GM18505 (cell line): ENCODE data around the gene ISLR2.

Experiments
- ATAC-seq: cut with Tn5 transposase; IDR thresholded peaks from one replicate; pipeline ENCODE4 v1.9.1; 2021; ENCODE audit not compliant: unreplicated experiment
- POLR2A ChIP-seq: IDR thresholded peaks from 4 replicates; pipeline ENCODE4 v1.6.1; 2011; ENCODE audit warnings: borderline replicate concordance; ENCODE audit not compliant: insufficient read depth, insufficient read length; ENCODE audit errors: extremely low read depth

Gene ISLR2

DNA sequence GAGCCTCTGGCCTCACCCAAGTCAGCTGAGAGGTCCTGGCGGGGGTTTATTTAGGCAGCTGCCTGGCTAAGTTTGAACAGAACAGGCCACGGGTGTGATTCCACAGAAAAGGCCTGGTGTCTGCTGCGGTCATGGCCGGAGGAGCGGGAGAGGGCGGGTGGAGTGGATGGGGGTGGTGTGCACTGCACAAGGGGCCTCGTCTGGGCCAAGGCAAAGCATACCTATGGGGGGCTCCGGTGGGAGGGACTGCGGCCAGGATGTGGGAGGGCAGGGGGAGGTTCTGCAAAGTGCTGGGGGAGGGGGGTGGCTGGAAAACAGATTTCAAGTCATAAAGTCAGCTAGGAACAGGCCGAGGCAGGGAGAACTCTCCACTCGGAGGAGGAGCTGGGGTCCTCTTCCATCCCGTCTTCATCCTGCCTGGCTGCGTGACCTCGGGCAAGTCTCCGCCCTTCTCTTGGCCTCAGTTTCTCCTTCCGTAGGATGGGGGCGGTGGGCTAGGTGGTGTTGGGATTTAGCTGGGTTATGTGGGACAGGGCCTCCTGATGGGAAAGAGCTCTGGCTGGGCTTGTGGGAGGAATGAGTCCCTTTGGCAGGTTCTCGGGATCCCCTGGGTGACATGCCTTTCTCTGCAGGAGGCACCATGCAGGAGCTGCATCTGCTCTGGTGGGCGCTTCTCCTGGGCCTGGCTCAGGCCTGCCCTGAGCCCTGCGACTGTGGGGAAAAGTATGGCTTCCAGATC, 44.0 kb downstream of the ISLR2 start:
- TF ChIP-seq POLR2A = no peak
- no peak for ATAC-seq

DNA sequence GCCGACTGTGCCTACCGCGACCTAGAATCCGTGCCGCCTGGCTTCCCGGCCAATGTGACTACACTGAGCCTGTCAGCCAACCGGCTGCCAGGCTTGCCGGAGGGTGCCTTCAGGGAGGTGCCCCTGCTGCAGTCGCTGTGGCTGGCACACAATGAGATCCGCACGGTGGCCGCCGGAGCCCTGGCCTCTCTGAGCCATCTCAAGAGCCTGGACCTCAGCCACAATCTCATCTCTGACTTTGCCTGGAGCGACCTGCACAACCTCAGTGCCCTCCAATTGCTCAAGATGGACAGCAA, 44.5 kb downstream of the ISLR2 start:
- ATAC-seq = no peak

DNA sequence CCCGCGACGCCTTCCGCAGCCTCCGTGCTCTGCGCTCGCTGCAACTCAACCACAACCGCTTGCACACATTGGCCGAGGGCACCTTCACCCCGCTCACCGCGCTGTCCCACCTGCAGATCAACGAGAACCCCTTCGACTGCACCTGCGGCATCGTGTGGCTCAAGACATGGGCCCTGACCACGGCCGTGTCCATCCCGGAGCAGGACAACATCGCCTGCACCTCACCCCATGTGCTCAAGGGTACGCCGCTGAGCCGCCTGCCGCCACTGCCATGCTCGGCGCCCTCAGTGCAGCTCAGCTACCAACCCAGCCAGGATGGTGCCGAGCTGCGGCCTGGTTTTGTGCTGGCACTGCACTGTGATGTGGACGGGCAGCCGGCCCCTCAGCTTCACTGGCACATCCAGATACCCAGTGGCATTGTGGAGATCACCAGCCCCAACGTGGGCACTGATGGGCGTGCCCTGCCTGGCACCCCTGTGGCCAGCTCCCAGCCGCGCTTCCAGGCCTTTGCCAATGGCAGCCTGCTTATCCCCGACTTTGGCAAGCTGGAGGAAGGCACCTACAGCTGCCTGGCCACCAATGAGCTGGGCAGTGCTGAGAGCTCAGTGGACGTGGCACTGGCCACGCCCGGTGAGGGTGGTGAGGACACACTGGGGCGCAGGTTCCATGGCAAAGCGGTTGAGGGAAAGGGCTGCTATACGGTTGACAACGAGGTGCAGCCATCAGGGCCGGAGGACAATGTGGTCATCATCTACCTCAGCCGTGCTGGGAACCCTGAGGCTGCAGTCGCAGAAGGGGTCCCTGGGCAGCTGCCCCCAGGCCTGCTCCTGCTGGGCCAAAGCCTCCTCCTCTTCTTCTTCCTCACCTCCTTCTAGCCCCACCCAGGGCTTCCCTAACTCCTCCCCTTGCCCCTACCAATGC, 45.1 kb downstream of the ISLR2 start:
- no peak for TF ChIP-seq POLR2A
- ATAC-seq = no peak

More for the DNA sequence above, 44.5 kb downstream of the ISLR2 start:
- TF ChIP-seq POLR2A = no peak

DNA sequence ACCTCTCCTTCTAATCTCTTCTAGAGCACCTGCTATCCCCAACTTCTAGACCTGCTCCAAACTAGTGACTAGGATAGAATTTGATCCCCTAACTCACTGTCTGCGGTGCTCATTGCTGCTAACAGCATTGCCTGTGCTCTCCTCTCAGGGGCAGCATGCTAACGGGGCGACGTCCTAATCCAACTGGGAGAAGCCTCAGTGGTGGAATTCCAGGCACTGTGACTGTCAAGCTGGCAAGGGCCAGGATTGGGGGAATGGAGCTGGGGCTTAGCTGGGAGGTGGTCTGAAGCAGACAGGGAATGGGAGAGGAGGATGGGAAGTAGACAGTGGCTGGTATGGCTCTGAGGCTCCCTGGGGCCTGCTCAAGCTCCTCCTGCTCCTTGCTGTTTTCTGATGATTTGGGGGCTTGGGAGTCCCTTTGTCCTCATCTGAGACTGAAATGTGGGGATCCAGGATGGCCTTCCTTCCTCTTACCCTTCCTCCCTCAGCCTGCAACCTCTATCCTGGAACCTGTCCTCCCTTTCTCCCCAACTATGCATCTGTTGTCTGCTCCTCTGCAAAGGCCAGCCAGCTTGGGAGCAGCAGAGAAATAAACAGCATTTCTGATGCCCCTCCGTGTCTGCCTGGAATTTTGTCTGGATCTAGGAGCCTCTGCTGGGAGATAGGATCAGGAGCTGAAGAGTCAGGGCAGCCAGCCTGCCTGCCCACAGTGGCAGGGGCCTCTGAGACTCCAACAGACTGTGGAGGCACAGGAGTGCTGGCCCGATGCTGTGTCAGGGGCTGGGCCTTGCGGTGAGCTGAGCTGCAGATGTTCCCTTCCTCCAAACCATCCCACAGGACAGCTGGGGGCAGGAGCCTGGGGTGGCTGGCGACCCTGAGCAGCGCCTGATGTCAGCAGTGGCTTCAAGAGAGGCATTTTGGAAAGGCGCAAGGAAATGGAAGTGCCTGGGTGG, 46.2 kb downstream of the ISLR2 start:
- ATAC-seq = no peak
- TF ChIP-seq POLR2A = no peak

DNA sequence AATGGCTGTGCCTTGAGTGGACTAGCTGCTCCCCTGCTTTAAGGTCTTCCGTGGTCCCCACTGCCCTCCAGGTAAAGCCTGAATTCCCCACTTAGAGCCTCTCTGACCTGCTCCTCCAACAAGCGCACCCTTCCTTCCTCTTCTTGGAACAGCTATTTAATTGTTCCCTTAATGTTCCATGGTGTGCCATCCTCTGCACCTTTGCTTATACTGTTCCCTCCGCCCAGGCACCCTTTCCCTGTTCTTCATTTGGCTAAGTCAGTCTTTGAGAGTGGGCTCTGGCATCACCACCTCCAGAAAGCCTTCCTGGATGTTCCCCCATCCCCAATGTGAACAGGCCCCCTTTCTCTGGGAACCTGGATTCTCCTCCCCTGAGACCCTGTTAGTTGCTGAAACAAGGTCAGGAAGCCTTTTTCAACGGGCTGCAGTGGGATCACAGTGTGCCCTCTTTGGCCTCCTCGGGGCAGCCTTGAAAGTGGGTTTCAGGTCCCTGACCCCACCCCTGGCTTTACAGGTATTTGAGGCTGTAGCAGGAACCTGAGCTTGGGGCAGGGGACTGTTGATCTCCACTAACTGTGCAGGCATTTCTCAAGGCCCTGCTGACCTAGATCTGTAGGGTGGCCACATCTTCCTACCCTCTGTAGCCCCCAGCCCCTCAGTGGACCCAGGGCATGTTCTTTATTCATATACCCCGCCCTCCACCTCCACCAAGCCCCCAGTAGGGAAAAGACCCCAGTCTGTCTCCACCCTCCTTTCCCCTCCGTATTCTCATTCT, 48.1 kb downstream of the ISLR2 start:
- no peak for TF ChIP-seq POLR2A

DNA sequence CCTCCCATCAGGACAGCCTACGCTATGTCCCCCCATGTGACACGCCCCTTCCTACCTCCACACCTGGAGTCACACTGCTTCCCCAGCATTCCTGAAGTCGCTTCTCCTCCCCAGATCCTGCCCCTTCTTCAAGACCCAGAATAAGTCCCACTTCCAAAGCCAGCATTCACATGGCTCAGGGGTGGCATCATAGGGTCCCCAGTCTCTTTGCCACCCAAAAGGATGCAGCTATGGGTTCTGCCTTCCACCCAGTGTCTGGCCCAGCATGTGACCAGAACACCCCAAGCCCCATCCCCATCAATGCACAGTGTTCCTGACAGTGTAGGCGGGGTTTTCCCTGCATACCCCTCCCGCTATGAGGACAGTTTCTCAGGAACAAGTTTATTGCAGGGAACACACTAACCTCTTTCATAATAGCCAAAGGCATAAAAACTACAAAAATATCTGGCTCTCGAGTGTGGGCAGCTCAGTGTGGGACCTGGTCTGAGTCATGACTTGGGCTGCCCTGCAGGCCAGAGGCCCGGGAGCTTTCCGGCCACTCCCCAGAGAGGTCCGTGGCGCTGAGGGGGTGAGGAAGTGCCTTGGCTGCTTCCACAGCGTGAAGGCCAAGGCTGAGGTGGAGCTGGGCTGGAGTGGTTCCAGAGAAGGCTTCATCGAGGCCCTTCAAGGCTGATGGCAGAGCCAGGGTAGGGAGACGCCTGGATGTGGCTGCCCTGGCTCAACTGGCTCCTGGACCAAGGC, 48.9 kb downstream of the ISLR2 start:
- no peak for ATAC-seq
- no peak for TF ChIP-seq POLR2A

More for the DNA sequence above, 48.1 kb downstream of the ISLR2 start:
- no peak for ATAC-seq

DNA sequence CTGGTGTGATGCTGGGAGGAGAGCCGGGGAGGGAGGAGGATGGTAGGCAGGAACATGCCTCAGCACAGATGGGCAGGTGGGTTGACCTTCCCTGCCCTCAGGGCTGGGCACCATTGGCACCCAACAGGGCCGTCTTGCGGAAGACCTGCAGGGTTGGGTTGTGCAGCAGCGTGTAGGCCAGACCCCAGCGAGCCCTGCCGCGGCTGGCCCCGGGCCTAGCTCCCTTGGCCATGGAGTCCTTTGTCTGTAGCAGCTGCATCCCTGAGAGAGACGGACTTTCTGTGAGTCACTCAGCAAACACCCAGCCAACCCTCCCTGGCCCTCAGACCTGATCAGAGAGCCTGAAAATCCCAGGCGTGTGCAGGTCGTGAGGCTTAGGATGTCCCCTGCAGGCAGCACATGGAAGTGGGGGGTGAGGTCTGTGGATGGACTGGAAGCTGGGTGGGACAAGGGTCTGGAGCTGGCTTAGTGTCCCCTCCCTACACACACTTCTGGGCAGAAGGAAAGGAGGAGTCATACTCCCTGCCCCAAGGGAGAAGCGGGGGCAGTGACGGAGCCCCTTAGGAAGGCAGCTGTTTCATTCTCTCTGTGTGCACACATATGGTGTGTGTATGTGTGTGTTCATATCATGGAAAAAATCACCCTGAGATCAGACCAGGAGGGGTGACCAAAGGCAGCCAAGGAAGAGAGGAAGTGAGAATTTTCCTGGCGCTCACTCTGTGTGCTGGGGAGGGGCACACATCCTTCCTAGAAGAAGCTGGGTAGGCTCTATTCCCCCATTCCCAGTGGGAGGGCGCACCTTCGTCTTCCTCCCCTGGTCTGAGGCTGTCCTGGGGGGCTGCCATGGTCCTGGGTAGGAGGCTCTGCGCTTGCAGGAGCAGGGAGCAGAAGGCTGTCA, 49.8 kb downstream of the ISLR2 start:
- no peak for TF ChIP-seq POLR2A
- no peak for ATAC-seq

DNA sequence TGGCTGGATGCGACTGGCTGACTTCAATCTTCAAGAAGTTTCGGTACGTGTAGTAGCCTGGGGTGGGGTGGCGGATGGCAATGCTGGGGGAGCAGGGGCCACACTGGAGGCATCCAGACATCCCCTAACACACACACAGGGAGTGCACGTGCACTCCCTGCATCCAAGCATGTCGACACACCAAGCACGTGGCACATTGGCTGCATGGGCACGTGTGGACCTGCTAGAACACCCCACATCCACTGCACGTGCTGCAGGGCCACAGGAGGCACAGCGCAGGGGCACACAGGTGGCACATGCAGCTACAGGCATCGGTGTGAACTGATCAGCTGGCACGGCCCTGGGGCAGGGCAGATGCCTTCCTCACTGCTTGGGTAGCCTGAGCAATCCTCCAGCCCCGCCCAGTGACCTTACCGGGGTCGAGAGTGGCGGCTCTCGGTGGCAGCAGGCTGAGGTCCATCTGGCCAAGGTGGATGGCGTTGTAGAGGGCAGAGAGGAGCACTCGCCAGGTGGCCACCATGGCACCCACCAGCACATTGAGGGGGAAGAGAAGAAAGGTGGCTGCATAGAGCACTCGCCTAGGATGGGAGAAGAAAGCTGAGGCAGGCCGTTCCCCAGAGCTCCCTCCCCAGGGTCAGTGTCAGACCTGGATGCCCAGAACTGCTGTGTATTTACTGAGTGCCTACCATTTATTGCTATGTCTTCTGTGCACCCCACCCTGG, 50.7 kb downstream of the ISLR2 start:
- TF ChIP-seq POLR2A = no peak
- no peak for ATAC-seq

DNA sequence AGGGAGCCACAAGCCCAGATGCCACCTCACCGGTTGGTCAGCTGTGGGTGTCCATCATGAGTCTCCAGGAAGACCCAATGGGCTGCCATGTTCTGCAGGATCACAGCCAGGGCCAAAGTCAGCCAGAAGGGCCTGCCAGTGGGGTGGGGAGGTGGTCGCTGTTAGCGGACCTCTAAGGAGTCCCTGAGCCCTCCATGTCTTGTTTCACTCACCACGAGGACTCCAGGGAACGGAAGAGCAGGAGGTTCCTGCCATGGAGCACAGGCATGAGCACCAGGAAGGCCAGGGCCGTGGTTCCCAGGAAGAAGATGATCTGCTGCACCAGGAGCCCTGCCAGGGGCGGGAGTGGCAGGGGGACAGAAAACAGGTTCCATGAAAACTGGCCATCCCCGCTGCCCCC, 51.7 kb downstream of the ISLR2 start:
- no peak for TF ChIP-seq POLR2A
- no peak for ATAC-seq

DNA sequence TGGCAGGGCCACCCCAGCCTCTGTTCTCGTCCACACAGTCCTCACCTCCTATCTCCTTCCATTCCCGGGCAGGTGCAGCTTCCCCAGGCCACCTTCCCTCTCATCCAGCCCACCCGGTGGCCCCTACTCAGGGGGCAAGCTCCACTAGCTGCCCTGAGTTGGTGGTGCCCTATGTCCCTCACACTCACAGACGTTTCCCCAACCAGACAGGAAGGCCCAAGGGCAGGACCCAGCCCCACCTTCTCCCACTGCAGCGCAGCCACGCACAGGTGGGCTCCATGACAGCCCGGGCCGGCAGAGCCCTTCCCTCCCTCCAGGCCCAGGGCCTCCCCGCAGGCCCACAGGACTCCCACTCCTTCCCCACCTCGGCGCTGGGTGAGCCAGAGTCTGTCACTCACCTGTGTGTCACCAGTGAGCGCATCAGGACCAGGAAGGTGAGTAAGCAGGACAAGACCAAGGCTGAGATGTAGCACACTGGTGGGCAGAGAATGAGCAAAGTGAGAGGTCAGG, 54.3 kb downstream of the ISLR2 start:
- TF ChIP-seq POLR2A = no peak
- no peak for ATAC-seq
